PFSK-1 (cell line): ENCODE measurements around the gene MTMR12.

Experiments
- FOXP2 ChIP-seq: optimal IDR thresholded peaks from 2 replicates; pipeline ENCODE3; 2011; ENCODE audit warnings: borderline replicate concordance, control low read depth, inconsistent platforms; ENCODE audit not compliant: insufficient read depth; ENCODE audit errors: extremely low read length, extremely low read depth
- POLR2AphosphoS5 ChIP-seq: IDR thresholded peaks from 2 replicates; pipeline ENCODE4 v1.6.1; 2012; ENCODE audit warnings: low read depth, mild to moderate bottlenecking, control low read depth, low read length, moderate library complexity
- REST ChIP-seq, 2 experiments: IDR thresholded peaks; 2 replicates each; pipeline versions ENCODE4 v1.6.1 to v1.8.0; 2011 to 2012; ENCODE audit warnings: low read depth in 2 of 2, low read length in 2 of 2, control low read depth in 1 of 2, inconsistent platforms in 1 of 2, mild to moderate bottlenecking in 1 of 2, moderate library complexity in 1 of 2; ENCODE audit not compliant: insufficient read depth in 1 of 2
- SIN3A ChIP-seq: IDR thresholded peaks from 2 replicates; pipeline ENCODE4 v1.6.1; 2012; ENCODE audit warnings: mild to moderate bottlenecking, low read length, moderate library complexity, borderline replicate concordance; ENCODE audit not compliant: insufficient read depth
- TAF1 ChIP-seq: IDR thresholded peaks from 2 replicates; pipeline ENCODE4 v1.6.1; 2012; ENCODE audit warnings: low read length, control low read depth, borderline replicate concordance; ENCODE audit not compliant: insufficient read depth

The MTMR12 gene

DNA sequence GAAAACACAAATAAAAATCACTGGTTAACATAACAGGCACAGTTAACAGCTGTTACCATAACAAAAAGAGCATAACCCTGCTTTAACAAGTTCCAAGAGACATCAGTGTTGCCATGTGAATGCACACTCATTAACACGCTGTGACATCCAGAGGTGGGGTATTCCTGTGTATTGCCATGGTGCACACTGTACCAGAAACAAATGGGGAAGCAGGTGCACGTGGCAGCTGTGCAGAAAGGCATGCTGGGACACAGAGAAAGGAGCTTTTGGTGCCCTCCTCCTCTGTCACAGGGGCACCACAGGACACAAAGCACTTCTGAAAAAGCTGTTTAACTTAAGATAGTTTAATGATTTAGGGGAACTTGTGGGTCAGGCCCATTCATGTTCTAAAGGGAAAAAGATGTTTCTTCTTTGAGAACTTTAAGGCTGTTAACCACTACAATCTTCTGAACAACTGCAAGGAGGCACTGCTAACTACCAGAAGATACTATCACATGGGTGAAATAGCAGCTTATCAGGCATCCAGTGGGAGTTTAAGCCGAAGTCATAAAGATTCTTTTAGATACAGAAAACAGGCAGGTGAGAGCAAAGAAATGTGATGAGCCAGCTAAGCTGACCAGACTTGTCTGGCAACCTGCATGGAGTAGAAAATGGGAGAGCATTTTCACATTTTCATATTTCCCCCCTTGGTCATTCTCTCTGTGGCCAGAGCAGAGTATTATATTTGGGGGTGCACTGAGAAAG, 82.2 kb downstream of the MTMR12 start:
- TF ChIP-seq FOXP2 (no peak), TAF1 (no peak), REST (IDR thresholded peaks at IDR 0.05; ENCODE audit: insufficient read depth in 1 of 2, low read depth in 2 of 2, low read length in 2 of 2) (no peak), POLR2AphosphoS5 (no peak), SIN3A (no peak)

DNA sequence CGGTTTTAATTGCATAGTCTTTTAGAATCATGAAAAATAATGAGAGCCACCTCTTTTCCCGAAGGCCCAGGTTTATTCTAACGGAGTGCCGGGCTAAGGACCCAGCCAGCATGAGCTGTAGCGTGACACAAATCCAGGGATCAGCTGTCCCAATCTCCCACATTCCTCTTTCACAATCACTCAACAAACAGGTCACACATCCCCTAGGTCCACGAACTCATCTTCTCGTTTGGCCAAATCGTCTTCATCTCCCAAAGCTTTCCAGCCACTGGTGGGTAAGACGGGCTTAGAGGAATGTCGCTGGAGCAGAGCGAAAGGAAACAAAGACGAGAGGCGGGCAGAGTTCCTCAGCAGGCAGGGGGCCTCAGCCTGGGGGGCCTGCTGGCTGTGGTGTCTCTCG, 83.2 kb downstream of the MTMR12 start:
- TF ChIP-seq REST (IDR thresholded peaks at IDR 0.05; ENCODE audit: insufficient read depth in 1 of 2, low read depth in 2 of 2, low read length in 2 of 2) (no peak), POLR2AphosphoS5 (no peak), TAF1 (no peak), SIN3A (no peak), FOXP2 (no peak)

DNA sequence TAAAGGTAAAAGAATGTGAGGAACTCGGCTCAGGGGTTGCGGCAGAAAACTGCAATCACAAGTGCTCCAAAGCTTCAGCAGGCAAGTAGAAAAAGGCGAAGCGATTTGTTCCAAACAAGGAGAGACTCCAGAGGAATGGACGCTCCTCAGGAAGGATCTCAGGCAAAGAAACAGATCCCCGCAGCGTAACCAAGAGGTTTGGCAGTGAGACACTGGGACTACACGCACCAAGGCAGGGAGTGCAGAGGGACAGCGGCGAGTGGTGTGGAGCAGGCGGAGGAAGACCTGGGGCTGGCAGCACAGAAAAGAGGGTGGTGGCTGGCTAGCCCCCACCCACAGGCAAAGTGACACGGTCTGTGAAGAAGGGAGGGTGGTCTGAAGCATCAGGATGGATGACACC, 83.9 kb downstream of the MTMR12 start:
- TF ChIP-seq TAF1 = no peak
- no peak for TF ChIP-seq SIN3A
- no peak for TF ChIP-seq FOXP2
- TF ChIP-seq REST (IDR thresholded peaks at IDR 0.05; ENCODE audit: insufficient read depth in 1 of 2, low read depth in 2 of 2, low read length in 2 of 2) = no peak
- no peak for TF ChIP-seq POLR2AphosphoS5

- TF ChIP-seq SIN3A (no peak), TAF1 (no peak), POLR2AphosphoS5 (no peak), REST (IDR thresholded peaks at IDR 0.05; ENCODE audit: insufficient read depth in 1 of 2, low read depth in 2 of 2, low read length in 2 of 2) (no peak), FOXP2 (no peak)
These were observed 87.3 kb downstream of the MTMR12 start for GRCh38 chr5:32225445-32225844.
